Spleen (tissue), 11 donors: ENCODE results near the gene ABCE1. TPM values are rescaled to one million over a fixed set of nuclear protein-coding genes. Genes with fewer than 3 reads are reported as not detected.

ENCODE experiments used
- DNase-seq: peaks from one replicate; pipeline ENCODE4 v3.0.0-alpha.2; 2020
- H3K27ac ChIP-seq, 8 donors: fragments of 200-600 bp; sonication (generic) in 7 of 8; 1 replicate in 4 of 8; 2 replicates in 4 of 8; pipeline versions ENCODE4 v1.5.0 to v1.8.0; 2016 to 2021; ENCODE audit warnings: inconsistent platforms in 4 of 8, mild to moderate bottlenecking in 4 of 8, moderate library complexity in 1 of 8
- H3K27me3 ChIP-seq, 7 donors: fragments of 200-600 bp; sonication (generic) in 6 of 7; replicated peaks in 1 of 7; 1 replicate in 4 of 7; 2 replicates in 3 of 7; pipeline versions ENCODE4 v1.5.0 to v1.8.0; 2016 to 2021; ENCODE audit warnings: inconsistent platforms in 3 of 7, mild to moderate bottlenecking in 1 of 7
- H3K36me3 ChIP-seq, 6 donors: fragments of 200-600 bp; sonication (generic) in 5 of 6; 1 replicate in 4 of 6; 2 replicates in 2 of 6; pipeline versions ENCODE4 v1.5.0 to v1.8.0; 2016 to 2021; ENCODE audit warnings: inconsistent platforms in 2 of 6
- H3K4me1 ChIP-seq, 6 donors: fragments of 200-600 bp; sonication (generic) in 5 of 6; 1 replicate in 3 of 6; 2 replicates in 3 of 6; pipeline versions ENCODE4 v1.5.0 to v1.8.0; 2016 to 2021; ENCODE audit warnings: inconsistent platforms in 3 of 6
- H3K4me3 ChIP-seq, 8 donors: fragments of 200-600 bp; sonication (generic) in 7 of 8; 1 replicate in 4 of 8; 2 replicates in 4 of 8; pipeline versions ENCODE4 v1.5.0 to v1.8.0; 2016 to 2021; ENCODE audit warnings: inconsistent platforms in 4 of 8, mild to moderate bottlenecking in 4 of 8, moderate library complexity in 2 of 8
- H3K9me3 ChIP-seq, 8 donors: fragments of 200-600 bp; sonication (generic) in 7 of 8; 1 replicate in 4 of 8; 2 replicates in 4 of 8; pipeline versions ENCODE4 v1.5.0 to v1.8.0; 2016 to 2021; ENCODE audit warnings: inconsistent platforms in 4 of 8
- POLR2A ChIP-seq, 3 donors: fragments of 450-650 bp; IDR thresholded peaks; one replicate each; pipeline ENCODE4 v1.5.1; 2017; ENCODE audit warnings: antibody characterized with exemption in 3 of 3, mild to moderate bottlenecking in 1 of 3
- POLR2AphosphoS5 ChIP-seq, 3 donors: sonication (generic); formaldehyde crosslinking; IDR thresholded peaks; one replicate each; pipeline ENCODE4 v1.5.1; 2017; ENCODE audit warnings: antibody characterized with exemption in 3 of 3
- WGBS, 5 donors: extraction: QIAGEN DNeasy Blood & Tissue Kit in 3 of 5; methylation state at CpG; one replicate each; pipeline versions ENCODE4 v1.1.5 to v1.1.7; 2013 to 2018; 5-methylcytosine and 5-hydroxymethylcytosine counted together
- intact Hi-C: fragments of 100-400 bp; cut with DNase I; formaldehyde crosslinking; loops from one replicate; pipeline ENCODE4 v1.15.0; 2023; ENCODE audit warnings: low total_unique reads
- polyA plus RNA-seq, 3 donors: library from polyadenylated mRNA; stranded (reverse); fragments of 200-250 nt; gene quantifications; one replicate each; pipeline ENCODE4 v1.2.1, GENCODE V29; 2013
- total RNA-seq, 7 donors: library from RNA; depleted of rRNA in 3 of 7; stranded (reverse); fragments of >200 nt in 3 of 7; fragmentation: NEBNext Ultra II Directional in 4 of 7; extraction: Animal tissue kit (Norgen Biotek cat#: 25700) in 4 of 7; gene quantifications; one replicate each; pipeline versions ENCODE4 v1.1.0 to v1.2.1, GENCODE V29; 2016 to 2021
- TF ChIP-seq, protein P1 (sequence below), 11 experiments: fragments of 200-600 bp in 7 of 11; fragments of 450-650 bp in 4 of 11; sonication (generic) in 4 of 11; IDR thresholded peaks in 8 of 11; conservative IDR thresholded peaks in 3 of 11; 1 replicate in 7 of 11; 2 replicates in 4 of 11; pipeline versions ENCODE4 v1.4.0 to v1.8.0; 2016 to 2021; ENCODE audit warnings: antibody characterized with exemption in 11 of 11, inconsistent platforms in 4 of 11, mild to moderate bottlenecking in 1 of 11
- donor health status: healthy with polysubstance abuse.
- donor health status: DM: no; HTN: no; CAD: no; lungs with moderate emphysema.
- donor health status: DM: no; HTN: no; CAD: no.
- donor health status: Bipolar disorder and iron deficiency.
- donor health status: healthy.
- donor health status: DM: no; HTN: no; CAD: no.
- donor health status: DM: yes; HTN: yes; CAD: no.

ABCE1 gene
- total and polyA plus RNA-seq, 10 donors, result 16.9 to 83.5 (median 54.1) TPM

DNA sequence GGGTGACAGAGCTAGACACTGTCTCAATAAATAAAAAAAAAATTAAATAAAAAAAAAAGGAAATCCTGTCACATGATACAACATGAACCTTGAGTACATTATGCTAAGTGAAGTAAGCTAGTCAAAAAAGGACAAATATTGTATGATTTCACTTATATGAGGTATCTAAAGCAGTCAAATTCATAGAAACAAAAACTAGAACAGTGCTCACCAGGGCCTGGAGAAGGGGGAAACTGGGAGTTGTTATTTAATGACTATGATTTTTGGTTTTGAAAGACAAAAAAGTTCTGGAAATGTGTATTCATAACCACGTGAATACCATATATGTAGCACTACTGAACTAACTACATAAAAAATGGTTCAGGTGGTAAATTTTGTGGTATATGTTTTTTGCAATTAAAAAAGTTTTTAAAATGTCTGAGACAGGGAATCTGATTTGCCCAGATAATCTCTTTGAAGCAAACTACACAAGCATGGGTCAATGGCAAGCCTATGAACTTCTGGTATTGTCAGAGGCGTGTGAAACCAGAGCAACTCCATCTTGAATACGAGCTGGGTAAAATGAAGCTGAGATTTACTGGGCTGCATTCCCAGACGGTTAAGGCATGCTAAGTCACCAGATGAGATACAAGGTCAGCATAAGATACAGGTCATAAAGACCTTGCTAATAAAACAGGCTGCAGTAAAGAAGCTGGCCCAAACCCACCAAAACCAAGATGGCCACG is 42.4 kb upstream of the ABCE1 start:
- TF ChIP-seq, protein P1, sequence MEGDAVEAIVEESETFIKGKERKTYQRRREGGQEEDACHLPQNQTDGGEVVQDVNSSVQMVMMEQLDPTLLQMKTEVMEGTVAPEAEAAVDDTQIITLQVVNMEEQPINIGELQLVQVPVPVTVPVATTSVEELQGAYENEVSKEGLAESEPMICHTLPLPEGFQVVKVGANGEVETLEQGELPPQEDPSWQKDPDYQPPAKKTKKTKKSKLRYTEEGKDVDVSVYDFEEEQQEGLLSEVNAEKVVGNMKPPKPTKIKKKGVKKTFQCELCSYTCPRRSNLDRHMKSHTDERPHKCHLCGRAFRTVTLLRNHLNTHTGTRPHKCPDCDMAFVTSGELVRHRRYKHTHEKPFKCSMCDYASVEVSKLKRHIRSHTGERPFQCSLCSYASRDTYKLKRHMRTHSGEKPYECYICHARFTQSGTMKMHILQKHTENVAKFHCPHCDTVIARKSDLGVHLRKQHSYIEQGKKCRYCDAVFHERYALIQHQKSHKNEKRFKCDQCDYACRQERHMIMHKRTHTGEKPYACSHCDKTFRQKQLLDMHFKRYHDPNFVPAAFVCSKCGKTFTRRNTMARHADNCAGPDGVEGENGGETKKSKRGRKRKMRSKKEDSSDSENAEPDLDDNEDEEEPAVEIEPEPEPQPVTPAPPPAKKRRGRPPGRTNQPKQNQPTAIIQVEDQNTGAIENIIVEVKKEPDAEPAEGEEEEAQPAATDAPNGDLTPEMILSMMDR (IDR thresholded peaks at IDR 0.05 in 8 of 11, conservative IDR thresholded peaks at IDR 0.05 in 3 of 11), result no peak
- TF ChIP-seq POLR2AphosphoS5 (IDR thresholded peaks at IDR 0.05) (no peak), POLR2A (IDR thresholded peaks at IDR 0.05) (no peak)
- Histone ChIP-seq H3K36me3 (peaks cover 0 to 10% (median 1%) of the 10 kb centered on the region in 6 donors), H3K27me3 (no peaks in the 10 kb centered on the region), H3K4me3 (no peak overlapping the region), H3K4me1 (peaks cover 0 to 24% (median 1%) of the 10 kb centered on the region in 6 donors), H3K27ac (no peak overlapping the region), H3K9me3 (no peaks in the 10 kb centered on the region)
- intact Hi-C loops, result no loop called here
- DNase-seq, result no peak
- 85 to 97% (median 94%) methylated on average over 5 of the region's 5 CpGs for WGBS, 5 donors

DNA sequence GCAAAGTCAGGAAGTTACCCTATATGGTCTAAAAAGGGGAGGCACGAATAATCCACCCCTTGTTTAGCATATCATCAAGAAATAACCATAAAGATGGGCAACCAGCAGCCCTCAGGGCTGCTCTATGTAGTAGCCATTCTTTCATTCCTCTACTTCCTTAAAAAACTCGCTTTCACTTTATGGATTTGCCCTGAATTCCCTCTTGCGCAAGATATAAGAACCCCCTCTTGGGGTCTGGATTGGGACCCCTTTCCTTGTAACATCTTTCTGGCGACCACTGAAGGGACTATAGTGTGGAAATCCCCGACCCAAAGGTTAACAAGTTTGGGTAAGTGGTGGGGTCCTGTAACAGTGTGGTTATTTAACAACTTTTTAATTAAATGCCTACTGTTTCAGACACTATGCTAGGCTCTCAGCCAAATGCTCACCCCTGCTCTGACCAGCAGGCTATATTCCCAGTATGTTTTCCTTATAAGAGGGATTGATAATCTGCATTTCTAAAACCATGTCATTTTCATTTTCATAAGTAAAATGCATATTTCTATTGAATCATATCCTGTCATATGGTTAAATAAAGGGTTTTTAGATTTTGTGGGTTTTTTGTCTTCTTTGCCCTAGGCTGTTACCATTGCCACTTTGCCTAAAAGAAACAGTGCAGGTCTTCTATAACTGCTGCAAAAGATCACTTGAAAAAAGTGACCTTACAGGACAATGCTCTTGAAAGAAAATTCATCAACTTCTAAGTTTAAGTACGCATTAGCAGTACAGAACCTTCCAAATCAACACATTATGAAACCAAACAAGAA is 41.6 kb upstream of the ABCE1 start:
- 88 to 93% (median 93%) methylated on average over 6 of the region's 6 CpGs for WGBS, 5 donors
- H3K36me3 ChIP-seq, result peaks cover 0 to 5% (median 0%) of the 10 kb centered on the region in 6 donors
- H3K4me3 ChIP-seq, result no peak overlapping the region
- H3K27ac ChIP-seq, result no peak overlapping the region
- H3K4me1 ChIP-seq, result peaks cover 0 to 24% (median 1%) of the 10 kb centered on the region in 6 donors
- DNase-seq, result no peak
- no peaks in the 10 kb centered on the region for H3K9me3 ChIP-seq
- H3K27me3 ChIP-seq, result no peaks in the 10 kb centered on the region
- intact Hi-C loops, result no loop called here
- TF ChIP-seq POLR2A (IDR thresholded peaks at IDR 0.05) (no peak), POLR2AphosphoS5 (IDR thresholded peaks at IDR 0.05) (no peak)
- TF ChIP-seq, protein P1 (IDR thresholded peaks at IDR 0.05 in 8 of 11, conservative IDR thresholded peaks at IDR 0.05 in 3 of 11), result no peak

DNA sequence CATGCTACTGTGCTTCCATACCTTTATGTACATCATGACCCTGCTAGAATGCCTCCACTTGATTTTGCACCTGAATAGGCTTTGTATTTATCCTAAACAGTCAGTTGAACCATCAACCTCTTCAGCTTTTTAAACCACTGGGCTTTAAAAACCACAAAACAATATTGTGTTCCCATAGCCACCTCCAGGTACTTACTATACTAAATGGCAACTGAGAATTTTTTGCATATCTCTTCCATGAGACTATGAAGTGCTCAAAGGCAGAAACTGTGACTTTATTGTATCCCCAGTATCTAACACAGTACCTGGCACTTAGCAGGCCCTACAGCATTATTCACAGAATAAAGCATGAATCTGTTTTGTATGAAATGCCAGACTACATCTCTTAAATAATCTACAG is 39.9 kb upstream of the ABCE1 start:
- Histone ChIP-seq H3K36me3 (peaks cover 0 to 18% (median 5%) of the 10 kb centered on the region in 6 donors), H3K4me3 (no peak overlapping the region), H3K9me3 (no peaks in the 10 kb centered on the region), H3K27ac (no peak overlapping the region), H3K27me3 (no peaks in the 10 kb centered on the region), H3K4me1 (peaks cover 0 to 24% (median 1%) of the 10 kb centered on the region in 6 donors)
- TF ChIP-seq POLR2AphosphoS5 (IDR thresholded peaks at IDR 0.05) (no peak), POLR2A (IDR thresholded peaks at IDR 0.05) (no peak)
- TF ChIP-seq, protein P1 (IDR thresholded peaks at IDR 0.05 in 8 of 11, conservative IDR thresholded peaks at IDR 0.05 in 3 of 11), result no peak
- intact Hi-C loops, result no loop called here
- DNase-seq, result no peak
